Measurements from ENCODE around the gene TTLL12.

TTLL12 gene

GRCh38 chr22:43200555-43200954 is 13.6 kb upstream of the TTLL12 start:
- no peak for DNase-seq (ENCODE audit: low read depth in 2 of 3, low spot score in 1 of 3)

- DNase-seq (ENCODE audit: low read depth in 2 of 3, low spot score in 1 of 3) = no peak
These were observed 13.1 kb upstream of the TTLL12 start for GRCh38 chr22:43200031-43200430.

GRCh38 chr22:43199541-43199940 is 12.6 kb upstream of the TTLL12 start:
- DNase-seq (ENCODE audit: low read depth in 2 of 3, low spot score in 1 of 3) = no peak

- no peak for DNase-seq (ENCODE audit: low read depth in 2 of 3, low spot score in 1 of 3)
These were observed 12.0 kb upstream of the TTLL12 start for GRCh38 chr22:43198936-43199335.

GRCh38 chr22:43198126-43198525 is 11.2 kb upstream of the TTLL12 start:
- no peak for DNase-seq (ENCODE audit: low read depth in 2 of 3, low spot score in 1 of 3)

GRCh38 chr22:43197271-43197941 is 10.5 kb upstream of the TTLL12 start:
- DNase-seq (ENCODE audit: low read depth in 2 of 3, low spot score in 1 of 3) = no peak

- DNase-seq (ENCODE audit: low read depth in 2 of 3, low spot score in 1 of 3) = no peak
These were observed 4.9 kb upstream of the TTLL12 start for GRCh38 chr22:43191831-43192230.

- no peak for DNase-seq (ENCODE audit: low read depth in 2 of 3, low spot score in 1 of 3)
These were observed 2.1 kb upstream of the TTLL12 start for GRCh38 chr22:43188829-43189545.

GRCh38 chr22:43187171-43188099 is 501 bp upstream of the TTLL12 start:
- peak; percentile 90 to 95 (median 94) for DNase-seq (ENCODE audit: low read depth in 2 of 3, low spot score in 1 of 3)

- DNase-seq (ENCODE audit: low read depth in 2 of 3, low spot score in 1 of 3) = no peak
These were observed 1.1 kb downstream of the TTLL12 start for GRCh38 chr22:43185860-43186261.

- no peak for DNase-seq (ENCODE audit: low read depth in 2 of 3, low spot score in 1 of 3)
These were observed 3.2 kb downstream of the TTLL12 start for GRCh38 chr22:43183496-43184277.

- DNase-seq (ENCODE audit: low read depth in 2 of 3, low spot score in 1 of 3) = no peak
These were observed 4.2 kb downstream of the TTLL12 start for GRCh38 chr22:43182726-43183125.

- DNase-seq (ENCODE audit: low read depth in 2 of 3, low spot score in 1 of 3) = no peak
These were observed 4.8 kb downstream of the TTLL12 start for GRCh38 chr22:43182118-43182517.

GRCh38 chr22:43181321-43182076 is 5.4 kb downstream of the TTLL12 start:
- no peak for DNase-seq (ENCODE audit: low read depth in 2 of 3, low spot score in 1 of 3)

- DNase-seq (ENCODE audit: low read depth in 2 of 3, low spot score in 1 of 3) = no peak
These were observed 6.3 kb downstream of the TTLL12 start for GRCh38 chr22:43180670-43181069.

- DNase-seq (ENCODE audit: low read depth in 2 of 3, low spot score in 1 of 3) = no peak
These were observed 7.1 kb downstream of the TTLL12 start for GRCh38 chr22:43179911-43180195.

GRCh38 chr22:43179146-43179910 is 7.6 kb downstream of the TTLL12 start:
- DNase-seq (ENCODE audit: low read depth in 2 of 3, low spot score in 1 of 3) = no peak

GRCh38 chr22:43177479-43177878 is 9.5 kb downstream of the TTLL12 start:
- no peak for DNase-seq (ENCODE audit: low read depth in 2 of 3, low spot score in 1 of 3)

GRCh38 chr22:43176090-43176489 is 10.8 kb downstream of the TTLL12 start:
- DNase-seq (ENCODE audit: low read depth in 2 of 3, low spot score in 1 of 3) = no peak

Data from stimulated activated CD4-positive, alpha-beta T cell treated with anti-CD3 and anti-CD28 coated beads, Interleukin-12 subunit alpha, Interleukin-12 subunit beta, amount 100 ng/mL, for 48 hours (primary cell).